ENCODE data around the gene FGF11.

The FGF11 gene

GRCh38 chr17:7439462-7440112, at the start of gene FGF11:
FGF11 (plus strand) TSS chr17:7439512; CDS start chr17:7439621, 109 bp downstream.
- no peak for DNase-seq

GRCh38 chr17:7389924-7390910, 49.1 kb upstream of the FGF11 start:
- DNase-seq: no peak

GRCh38 chr17:7391307-7391706, 48.0 kb upstream of the FGF11 start:
- DNase-seq: no peak

GRCh38 chr17:7392696-7393612, 46.4 kb upstream of the FGF11 start:
- no peak for DNase-seq

- DNase-seq: peak in 1 of 2 experiments; percentile 52
Observed at GRCh38 chr17:7393613-7394451, 45.5 kb upstream of the FGF11 start.

GRCh38 chr17:7394452-7395191, 44.7 kb upstream of the FGF11 start, which contains the start of gene PLSCR3:
PLSCR3 (minus strand) TSS chr17:7394525; CDS start chr17:7394110, 415 bp downstream.
- DNase-seq: peak; percentile 58 to 69

- no peak for DNase-seq
Observed at GRCh38 chr17:7396147-7396546, 43.2 kb upstream of the FGF11 start.

GRCh38 chr17:7398612-7399011, 40.7 kb upstream of the FGF11 start:
- no peak for DNase-seq

- DNase-seq: no peak
Observed at GRCh38 chr17:7403043-7403726, 36.1 kb upstream of the FGF11 start.

GRCh38 chr17:7403727-7403976, 35.7 kb upstream of the FGF11 start:
- no peak for DNase-seq

- DNase-seq: peak; percentile 98 to 99
Observed at GRCh38 chr17:7403977-7404736, 35.2 kb upstream of the FGF11 start, which contains the start of gene TMEM256. TMEM256 (minus strand) TSS chr17:7404097; CDS start chr17:7404084, 13 bp downstream.

GRCh38 chr17:7404737-7405349, 34.5 kb upstream of the FGF11 start:
- no peak for DNase-seq

GRCh38 chr17:7405350-7406234, 33.7 kb upstream of the FGF11 start:
- DNase-seq: no peak

- DNase-seq: no peak
Observed at GRCh38 chr17:7406235-7406825, 33.0 kb upstream of the FGF11 start.

- no peak for DNase-seq
Observed at GRCh38 chr17:7407082-7407481, 32.2 kb upstream of the FGF11 start.

GRCh38 chr17:7407485-7408251, 31.6 kb upstream of the FGF11 start, which contains the start of gene NLGN2:
NLGN2 (plus strand) TSS chr17:7407845; CDS start chr17:7408256, 411 bp downstream.
- no peak for DNase-seq

GRCh38 chr17:7408252-7408727, 31.0 kb upstream of the FGF11 start:
- no peak for DNase-seq

Measured in NCI-H1930 (cell line).